Stimulated activated CD8-positive, alpha-beta memory T cell treated with anti-CD3 and anti-CD28 coated beads, Interleukin-15, amount 100 ng/mL, for 48 hours (primary cell): ENCODE results near the gene CLEC2A.
"Not testable (repeated sequence)": the region's sequence is repeated elsewhere in the genome, so short reads cannot be mapped to it uniquely, and the experiment has no call there.

Experiments used
- DNase-seq, 2 donors: peaks; one replicate each; pipeline ENCODE4 v3.0.0-alpha.2; 2020; ENCODE audit warnings: low read depth in 2 of 2

Gene CLEC2A, protein sequence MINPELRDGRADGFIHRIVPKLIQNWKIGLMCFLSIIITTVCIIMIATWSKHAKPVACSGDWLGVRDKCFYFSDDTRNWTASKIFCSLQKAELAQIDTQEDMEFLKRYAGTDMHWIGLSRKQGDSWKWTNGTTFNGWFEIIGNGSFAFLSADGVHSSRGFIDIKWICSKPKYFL

DNA sequence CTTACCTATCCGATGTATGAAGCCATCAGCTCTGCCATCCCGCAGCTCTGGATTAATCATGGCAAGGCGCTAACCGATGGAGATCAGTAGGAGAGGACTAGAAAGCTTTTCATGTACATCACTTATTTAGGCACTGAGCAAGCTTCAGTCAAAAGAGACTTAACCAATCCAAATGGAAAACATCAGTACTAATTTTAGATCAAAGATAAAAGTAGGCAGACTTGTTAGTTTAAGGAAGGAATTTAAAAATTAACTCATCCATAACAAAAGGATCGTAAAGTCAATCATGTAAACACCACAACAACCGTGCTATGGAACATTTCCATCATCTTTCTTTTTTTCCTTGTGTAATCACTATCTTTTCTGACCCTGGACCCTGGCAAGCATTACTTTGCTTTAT, at the start of gene CLEC2A:
Gene CLEC2A, minus strand, starts transcription at position 101 of the 400 bp plus-strand sequence. Its CDS starts 41 bp downstream, at position 60.
- DNase-seq, result no peak

DNA sequence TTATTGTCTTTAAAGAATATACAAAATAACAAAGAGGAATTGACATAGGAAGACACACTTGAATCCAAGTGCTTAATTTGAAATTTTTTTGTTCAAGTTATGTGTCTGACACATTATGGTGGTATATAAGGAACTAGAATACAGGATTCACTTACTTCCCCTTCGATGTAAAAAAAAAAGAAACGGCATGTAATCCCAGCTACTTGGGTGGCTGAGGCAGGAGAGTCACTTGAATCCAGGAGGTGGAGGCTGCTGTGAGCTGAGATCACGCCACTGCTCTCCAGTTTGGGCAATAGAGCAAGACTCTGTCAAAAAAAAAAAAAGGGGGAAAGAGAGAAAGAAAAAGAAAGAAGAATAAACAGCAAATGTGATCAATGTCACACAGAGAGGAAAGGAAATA, 48.0 kb upstream of the CLEC2A start:
- DNase-seq, result no peak

DNA sequence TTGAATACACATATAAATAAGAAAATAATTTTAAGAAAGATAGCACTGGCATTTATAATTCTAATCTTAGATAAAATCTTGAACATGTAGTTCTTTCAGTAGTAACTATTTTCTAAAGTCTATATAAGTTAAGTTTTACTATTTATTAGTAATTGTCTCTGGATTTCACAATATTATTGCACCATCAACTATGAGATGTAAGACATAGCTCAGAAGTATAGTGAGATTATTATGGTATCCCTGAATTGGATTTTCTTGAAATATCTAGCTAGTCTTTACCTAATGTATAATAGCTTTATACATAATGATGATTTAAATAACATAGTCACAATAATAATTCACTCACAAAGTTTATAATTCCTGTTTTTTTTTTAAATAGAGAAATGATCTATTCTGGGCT, 45.7 kb upstream of the CLEC2A start:
- DNase-seq, result no peak

DNA sequence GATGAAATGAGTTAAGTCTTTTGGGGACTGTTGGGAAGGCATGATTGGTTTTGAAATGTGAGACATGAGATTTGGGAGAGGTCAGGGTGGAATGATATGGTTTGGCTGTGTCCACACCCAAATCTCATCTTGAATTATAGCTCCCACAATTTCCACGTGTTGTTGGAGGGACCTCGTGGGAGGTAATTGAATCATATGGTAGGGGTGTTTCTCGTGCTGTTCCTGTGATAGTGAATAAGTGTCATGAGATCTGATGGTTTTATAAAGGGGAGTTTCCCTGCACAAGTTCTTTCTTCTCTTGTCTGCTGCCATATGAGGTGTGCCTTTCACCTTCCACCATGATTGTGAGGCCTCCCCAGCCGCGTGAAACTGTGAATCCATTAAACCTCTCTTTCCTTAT, 44.5 kb upstream of the CLEC2A start:
- DNase-seq, result not testable (repeated sequence)

DNA sequence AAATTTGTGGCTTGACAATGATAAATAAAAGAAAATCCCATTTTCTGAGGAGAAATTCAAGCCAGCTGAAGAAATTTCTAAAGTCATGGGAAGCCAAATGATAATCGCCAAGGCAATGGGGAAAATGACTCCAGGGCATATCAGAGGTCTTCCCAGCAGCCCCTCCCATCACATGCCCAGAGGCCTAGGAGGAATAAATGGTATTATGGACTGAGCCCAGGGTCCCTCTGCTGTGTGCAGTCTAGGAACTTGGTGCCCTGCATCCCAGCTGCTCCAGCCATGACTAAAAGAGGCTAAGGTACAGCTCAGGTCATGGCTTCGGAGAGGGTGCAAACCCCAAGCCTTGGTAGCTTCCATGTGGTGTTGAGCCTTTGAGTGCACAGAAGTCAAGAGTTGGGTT, 43.4 kb upstream of the CLEC2A start:
- DNase-seq, result no peak

DNA sequence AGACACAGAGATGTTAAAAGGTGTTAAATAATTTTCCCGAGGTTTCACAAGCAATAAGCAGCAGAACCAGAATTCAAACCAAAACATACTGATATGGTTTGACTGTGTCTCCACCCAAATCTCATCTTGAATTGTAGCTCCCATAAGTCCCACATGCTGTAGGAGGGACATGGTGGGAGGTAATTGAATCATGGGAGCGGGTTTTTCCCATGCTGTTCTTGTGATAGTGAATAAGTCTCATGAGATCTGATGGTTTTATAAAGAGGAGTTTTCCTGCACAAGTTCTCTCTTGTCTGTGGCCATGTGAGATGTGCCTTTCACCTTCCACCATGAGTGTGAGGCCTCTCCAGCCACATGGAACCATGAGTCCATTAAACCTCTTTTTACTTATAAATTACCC, 42.6 kb upstream of the CLEC2A start:
- DNase-seq, result not testable (repeated sequence)

DNA sequence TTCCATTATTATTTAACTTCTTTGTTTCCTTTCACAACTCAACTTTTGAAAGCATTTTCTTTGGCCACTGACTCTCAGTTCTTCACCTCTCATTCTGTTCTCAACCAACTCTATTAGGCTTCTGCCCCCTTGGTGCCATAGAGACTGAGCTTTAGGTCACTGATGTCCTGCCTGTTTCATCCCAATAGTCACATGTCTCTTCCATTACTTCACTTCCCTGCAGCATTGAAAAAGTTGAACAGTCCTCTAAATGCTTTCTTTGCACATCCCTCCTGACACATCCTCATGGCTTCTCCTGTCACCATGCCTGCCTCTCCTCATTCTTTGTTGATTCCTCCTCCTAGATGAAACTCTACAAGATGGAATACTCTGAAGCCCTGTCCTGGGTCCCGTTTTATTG, 41.8 kb upstream of the CLEC2A start:
- DNase-seq, result no peak

DNA sequence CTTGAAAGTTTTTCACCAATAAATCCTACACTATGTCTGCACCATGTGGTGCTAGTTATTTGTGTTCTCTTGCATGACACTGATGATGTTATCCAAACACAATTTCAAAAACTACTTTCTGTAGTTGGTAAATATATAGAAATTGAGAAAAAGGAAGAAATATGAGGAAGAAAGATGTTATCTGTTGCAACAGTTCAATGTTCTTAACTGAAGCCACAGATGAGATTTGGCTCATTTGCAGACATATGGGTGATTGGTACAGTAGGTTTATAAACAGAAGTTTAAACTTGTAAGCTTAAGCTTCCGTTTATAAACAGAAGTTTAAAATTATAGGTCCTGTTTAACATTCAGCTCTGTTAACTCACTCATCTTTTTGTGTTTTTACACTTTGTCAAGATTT, 39.0 kb upstream of the CLEC2A start, which contains the start of gene CLEC12A:
Gene CLEC12A, plus strand, starts transcription at position 229 of the 400 bp plus-strand sequence. CDS start 188 bp downstream, outside the sequence.
- DNase-seq, result no peak

DNA sequence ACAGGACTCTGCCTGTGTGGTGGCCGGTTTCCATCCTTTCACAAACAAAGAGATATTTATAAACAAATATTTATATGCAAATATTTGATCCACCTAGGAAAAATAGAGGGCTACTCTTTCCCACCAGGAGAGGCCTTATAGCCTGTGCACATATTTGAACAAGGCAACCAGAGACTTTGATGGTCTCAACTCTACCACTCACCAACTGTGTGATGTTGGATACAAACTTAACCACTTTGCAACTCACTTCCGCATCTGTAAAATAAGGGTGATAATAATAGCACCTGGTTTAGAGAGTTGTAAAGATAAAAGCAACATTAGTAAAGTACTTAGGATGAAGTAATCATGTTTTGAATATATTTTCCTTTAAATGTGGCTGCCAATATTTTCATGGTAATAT, 37.5 kb upstream of the CLEC2A start:
- DNase-seq, result no peak

DNA sequence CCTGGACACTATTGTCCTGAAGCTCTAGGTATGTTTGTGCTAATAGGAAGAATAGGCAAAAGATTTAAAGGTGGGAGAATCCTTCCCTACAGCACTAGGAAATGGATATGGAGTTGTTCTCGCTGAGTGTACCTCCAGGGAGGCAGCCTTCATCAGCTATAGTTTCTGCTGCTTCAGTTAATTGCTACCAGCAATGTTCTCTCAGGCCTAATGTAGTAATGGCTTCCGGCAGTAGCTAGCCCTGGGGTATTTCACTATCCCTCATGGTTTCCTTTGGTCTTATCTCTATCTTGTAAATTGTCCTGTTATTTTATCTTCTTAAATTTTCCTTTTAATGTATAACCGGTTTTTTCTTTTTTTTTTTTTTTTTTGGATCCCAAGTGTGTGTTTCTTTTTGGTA, 29.7 kb upstream of the CLEC2A start:
- DNase-seq, result no peak

DNA sequence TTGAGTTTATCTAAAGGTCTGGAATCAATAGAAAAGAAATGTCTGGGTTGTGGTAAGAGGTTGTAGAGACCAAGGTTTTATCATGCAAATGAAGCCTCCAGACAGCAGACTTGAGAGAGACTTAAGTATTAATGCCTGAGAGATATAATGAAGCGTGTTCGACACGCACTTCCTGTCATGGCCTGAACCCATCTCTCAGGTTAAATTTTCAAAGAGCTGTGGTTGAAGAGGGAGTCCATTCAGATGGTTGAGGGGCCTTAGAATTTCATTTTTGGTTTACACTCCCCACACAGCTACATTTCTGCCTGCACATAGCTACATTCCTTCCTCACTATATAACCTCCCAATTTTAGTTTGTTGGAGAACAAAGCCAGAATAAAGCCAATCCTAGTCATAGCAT, 28.9 kb upstream of the CLEC2A start:
- no peak for DNase-seq

DNA sequence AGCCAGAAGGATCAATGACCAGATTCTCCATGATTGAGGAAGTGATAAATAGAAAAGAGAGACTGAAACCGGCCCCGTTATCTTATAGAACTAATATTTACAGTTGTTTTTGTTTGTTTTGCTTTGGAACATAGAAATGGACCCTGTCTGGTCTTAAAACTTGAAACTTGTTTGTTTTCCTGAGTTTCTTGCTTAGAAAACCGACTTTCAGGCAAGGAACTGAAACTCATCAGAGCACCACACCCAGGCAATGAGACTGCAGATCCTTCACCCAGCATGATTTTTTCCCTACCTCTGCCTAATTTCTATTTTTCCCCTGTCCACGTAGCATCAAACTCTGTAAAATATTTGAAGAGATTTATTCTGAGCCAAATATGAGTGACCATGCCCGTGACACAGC, 28.4 kb upstream of the CLEC2A start:
- DNase-seq, result no peak

DNA sequence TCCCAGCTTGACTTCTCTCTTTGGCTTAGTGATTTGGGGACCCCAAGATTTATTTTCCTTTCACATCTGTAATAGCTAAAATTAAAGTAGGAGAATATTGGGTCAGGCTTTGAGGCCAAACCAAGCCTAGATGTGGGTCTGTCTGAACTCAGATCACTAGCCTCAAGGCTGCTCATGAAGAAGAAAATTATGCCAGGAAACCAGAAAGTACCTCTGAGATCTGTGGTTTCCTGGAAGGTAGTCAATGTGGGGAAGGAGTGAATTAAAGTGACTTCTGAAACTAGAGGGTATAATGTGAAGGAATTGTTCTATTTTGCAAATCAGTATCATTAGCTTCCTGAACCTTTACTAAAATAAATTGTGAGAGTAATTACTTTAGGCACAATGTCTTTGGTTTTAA, 25.7 kb upstream of the CLEC2A start:
- no peak for DNase-seq

DNA sequence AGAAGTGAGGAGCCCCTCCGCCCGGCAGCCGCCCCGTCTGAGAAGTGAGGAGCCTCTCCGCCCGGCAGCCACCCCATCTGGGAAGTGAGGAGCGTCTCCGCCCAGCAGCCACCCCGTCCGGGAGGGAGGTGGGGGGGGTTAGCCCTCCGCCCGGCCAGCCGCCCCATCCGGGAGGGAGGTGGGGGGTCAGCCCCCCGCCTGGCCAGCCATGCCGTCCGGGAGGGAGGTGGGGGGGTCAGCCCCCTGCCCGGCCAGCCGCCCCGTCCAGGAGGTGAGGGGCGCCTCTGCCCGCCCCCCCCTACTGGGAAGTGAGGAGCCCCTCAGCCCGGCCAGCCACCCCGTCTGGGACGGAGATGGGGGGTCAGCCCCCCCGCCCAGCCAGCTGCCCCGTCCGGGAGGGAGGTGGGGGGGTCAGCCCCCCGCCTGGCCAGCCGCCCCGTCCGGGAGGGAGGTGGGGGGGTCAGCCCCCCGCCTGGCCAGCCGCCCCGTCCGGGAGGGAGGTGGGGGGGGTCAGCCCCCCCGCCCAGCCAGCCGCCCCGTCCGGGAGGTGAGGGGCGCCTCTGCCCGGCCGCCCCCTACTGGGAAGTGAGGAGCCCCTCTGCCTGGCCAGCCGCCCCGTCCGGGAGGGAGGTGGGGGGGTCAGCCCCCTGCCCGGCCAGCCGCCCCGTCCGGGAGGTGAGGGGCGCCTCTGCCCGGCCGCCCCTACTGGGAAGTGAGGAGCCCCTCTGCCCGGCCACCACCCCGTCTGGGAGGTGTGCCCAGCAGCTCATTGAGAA, 21.0 kb upstream of the CLEC2A start:
- not testable (repeated sequence) for DNase-seq

DNA sequence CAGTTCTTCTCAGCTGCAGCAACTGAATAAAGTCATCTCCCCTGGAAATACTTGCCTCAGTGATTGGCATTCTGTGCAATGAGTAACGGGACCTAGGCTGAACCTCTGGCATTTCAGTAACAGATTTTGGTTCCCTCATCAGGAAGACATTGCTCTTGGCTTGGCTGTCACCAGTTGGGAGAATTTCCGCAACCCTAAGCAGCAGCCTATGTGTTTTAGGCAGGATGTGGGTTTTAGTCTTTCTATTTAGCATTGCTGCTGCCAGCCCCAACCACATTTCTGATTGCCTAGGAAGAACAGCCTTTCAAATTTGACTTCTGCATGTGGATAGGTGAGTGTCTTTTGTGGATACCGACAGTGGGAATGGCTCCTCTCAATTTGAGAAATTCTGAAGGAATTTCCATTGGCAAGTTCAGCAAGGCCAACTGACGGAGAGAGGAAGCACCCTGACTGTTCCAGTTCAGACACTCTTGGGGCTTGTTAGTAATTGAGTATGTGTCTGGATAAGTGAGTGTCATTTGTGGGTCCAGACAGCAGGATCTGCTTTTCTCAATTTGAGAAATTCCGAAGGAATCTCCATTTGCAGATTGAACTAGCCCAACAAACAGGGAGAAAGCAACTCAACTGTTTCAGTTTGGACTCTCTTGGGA, 19.0 kb upstream of the CLEC2A start:
- peak in 1 of 2 donors; percentile 4 for DNase-seq

DNA sequence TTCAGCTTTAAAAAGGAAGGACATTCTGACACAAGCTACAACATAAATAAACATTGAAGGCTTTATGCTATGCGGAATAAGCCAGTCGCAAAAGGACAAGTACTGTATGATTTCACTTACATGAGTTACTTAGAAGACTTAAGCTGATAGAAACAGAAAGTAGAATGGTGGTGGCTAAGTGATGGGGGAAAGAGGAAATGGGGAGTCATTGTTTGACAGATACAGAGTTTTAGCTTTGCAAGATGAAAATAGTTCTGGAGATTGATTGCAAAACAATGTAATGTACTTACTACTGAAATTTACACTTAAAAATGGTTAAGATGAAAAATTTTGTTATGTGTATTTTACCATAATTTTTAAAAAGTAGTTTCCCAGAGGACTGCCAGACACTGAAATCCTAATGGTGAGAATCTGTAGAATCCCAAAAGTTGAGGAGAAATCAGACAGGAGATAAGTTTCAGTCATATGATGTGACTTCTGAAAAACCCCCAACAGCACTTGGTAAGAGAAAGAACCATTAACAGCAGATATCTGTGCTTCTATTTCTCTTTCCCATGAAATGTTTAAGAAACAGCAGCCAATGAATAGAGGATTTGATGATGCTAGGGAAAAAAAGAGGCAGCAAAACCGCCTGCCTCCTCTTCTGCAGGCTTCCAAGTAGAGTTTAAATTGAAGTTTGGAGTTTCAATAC, 16.6 kb upstream of the CLEC2A start:
- no peak for DNase-seq

DNA sequence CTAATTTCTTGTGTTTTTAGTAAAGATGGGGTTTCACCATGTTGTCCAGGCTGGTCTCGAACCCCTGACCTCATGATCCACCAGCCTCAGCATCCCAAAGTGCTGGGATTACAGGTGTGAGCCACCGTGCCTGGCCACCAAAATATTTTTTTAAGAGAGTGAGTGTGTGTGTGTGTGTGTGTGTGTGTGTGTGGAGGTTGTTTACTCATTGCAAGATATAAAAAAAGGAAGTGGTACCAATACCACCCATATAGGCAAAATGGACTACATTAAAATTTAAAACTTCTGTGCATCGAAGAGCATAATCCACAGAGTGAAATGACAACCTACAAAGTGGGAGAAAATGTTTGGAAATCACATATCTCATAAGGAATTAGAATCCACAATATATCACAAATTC, 15.5 kb upstream of the CLEC2A start:
- no peak for DNase-seq

DNA sequence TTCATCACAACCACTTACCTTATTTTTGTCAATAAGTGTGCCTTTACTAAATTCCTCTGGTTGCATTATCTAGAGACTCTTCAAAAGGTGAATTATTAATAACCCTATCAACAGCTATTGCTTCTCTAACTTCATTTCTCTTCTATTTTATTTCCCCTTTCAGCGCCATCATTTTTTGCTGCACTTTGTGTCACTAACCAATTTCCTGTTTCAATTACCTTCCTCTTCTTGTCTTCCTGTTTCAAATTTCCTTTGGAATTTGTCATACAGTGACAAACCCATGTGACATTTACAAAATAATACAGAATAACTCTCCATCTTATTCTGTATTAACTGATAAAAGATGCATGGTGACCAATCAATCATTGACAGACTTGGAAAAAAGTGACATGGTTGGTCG, 12.2 kb upstream of the CLEC2A start:
- DNase-seq, result no peak

DNA sequence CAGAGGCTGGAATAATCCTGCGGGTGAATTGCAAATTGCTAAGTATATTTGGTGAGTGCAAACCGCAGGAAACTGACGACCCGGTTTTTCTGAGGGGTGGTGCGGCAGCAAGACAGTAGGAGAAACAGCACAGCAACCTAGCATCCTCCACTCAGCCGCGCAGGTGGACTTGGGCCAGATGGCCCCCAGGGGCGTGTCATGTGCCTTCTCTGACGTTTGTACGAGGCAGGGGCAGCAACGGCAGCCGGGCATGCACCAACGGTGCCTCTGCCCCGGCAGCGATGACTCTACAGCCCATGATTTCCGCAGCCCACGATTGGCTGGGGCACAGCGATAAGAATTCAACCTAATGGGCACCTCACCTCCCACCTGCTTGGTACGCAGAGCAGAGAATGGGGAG, 11.1 kb upstream of the CLEC2A start:
- DNase-seq, result no peak

DNA sequence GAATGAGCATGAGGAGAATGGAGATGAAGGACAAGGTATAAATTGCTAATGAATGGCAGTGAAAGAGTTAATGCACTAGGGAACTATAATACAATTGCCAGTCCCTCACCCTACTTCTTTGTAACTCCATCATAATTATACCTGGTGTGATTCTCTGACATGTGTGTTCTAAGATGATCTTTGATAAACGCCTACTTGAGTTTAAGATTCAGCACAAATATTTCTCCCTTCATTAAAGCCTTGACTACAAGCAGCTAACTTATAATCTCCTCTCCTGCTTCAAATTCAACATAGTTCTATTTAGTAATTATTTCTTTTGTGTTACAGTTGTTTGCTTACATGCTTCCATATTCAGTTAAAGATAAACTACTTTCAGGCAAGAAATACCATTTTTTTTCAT, 9.7 kb upstream of the CLEC2A start:
- DNase-seq, result no peak

DNA sequence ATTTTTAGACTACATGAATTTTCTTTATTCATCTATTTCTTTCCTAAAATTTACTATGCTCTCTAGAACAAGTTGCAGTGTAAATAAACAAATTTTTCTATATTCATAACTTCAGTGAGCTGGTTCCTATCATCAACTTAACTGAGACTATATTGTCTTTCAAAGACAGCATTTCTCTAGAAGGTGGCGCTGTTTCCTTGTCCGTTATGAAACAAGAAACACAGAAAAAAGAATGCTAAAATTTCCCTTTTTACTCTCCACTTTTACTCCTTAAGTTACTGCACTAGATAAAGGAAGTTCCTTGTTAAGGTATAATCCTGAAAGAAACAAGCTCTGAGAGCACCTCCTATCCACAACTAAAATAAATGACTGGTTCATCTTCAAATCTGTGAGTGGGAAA, 8.2 kb upstream of the CLEC2A start:
- DNase-seq, result no peak

DNA sequence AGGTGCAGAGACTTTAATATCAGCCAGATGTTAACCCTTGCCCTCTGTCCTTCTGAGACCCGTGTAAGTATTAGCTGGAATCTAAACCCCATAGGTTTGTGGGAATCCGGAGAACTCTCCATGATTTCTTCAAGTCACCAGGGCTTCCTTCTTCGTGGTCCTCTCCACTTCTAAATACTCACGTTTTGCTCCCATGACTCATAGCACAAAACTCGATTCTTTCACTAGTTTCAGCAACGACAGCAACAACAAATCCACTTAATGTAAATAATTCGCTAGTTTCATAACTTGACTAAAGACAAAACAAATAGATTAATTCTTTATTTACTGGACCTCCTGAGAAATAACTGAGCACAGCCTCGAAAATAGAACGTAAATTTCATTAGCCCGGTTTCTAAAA, 4.4 kb upstream of the CLEC2A start:
- no peak for DNase-seq
